Putamen (tissue), 1 donor: ENCODE data around the gene CDK1.

ENCODE experiments used
- DNase-seq: peaks from one replicate; pipeline ENCODE4 v3.0.0-alpha.2; 2016; ENCODE audit warnings: low spot score

CDK1 gene

GRCh38 chr10:60778971-60779796 lies 906 bp downstream of the CDK1 start:
- no peak for DNase-seq

GRCh38 chr10:60781661-60782060 lies 3.4 kb downstream of the CDK1 start:
- DNase-seq = no peak

- no peak for DNase-seq
These were observed 6.4 kb downstream of the CDK1 start for GRCh38 chr10:60784641-60785040.

GRCh38 chr10:60788544-60788943 lies 10.3 kb downstream of the CDK1 start:
- no peak for DNase-seq

- DNase-seq = no peak
These were observed 11.1 kb downstream of the CDK1 start for GRCh38 chr10:60789340-60789739.

- DNase-seq = no peak
These were observed 16.7 kb downstream of the CDK1 start for GRCh38 chr10:60794953-60795352.

- DNase-seq = no peak
These were observed 17.4 kb downstream of the CDK1 start for GRCh38 chr10:60795465-60796202.

- no peak for DNase-seq
These were observed 18.2 kb downstream of the CDK1 start for GRCh38 chr10:60796481-60796880.

GRCh38 chr10:60797200-60797599 lies 18.9 kb downstream of the CDK1 start:
- no peak for DNase-seq

- DNase-seq = no peak
These were observed 19.8 kb downstream of the CDK1 start for GRCh38 chr10:60798031-60798430.

GRCh38 chr10:60798870-60799269 lies 20.6 kb downstream of the CDK1 start:
- no peak for DNase-seq

- no peak for DNase-seq
These were observed 21.8 kb downstream of the CDK1 start for GRCh38 chr10:60799971-60800650.

- DNase-seq = no peak
These were observed 22.6 kb downstream of the CDK1 start for GRCh38 chr10:60800918-60801317.

- no peak for DNase-seq
These were observed 23.2 kb downstream of the CDK1 start for GRCh38 chr10:60801522-60801921.

- DNase-seq = no peak
These were observed 25.2 kb downstream of the CDK1 start for GRCh38 chr10:60803433-60803832.

GRCh38 chr10:60803865-60804264 lies 25.6 kb downstream of the CDK1 start:
- DNase-seq = no peak

- DNase-seq = no peak
These were observed 28.6 kb downstream of the CDK1 start for GRCh38 chr10:60806921-60807320.

GRCh38 chr10:60807499-60807898 lies 29.2 kb downstream of the CDK1 start:
- no peak for DNase-seq

GRCh38 chr10:60808036-60808435 lies 29.8 kb downstream of the CDK1 start:
- no peak for DNase-seq

- no peak for DNase-seq
These were observed 30.9 kb downstream of the CDK1 start for GRCh38 chr10:60809157-60809556.

GRCh38 chr10:60810437-60811182 lies 32.3 kb downstream of the CDK1 start:
- DNase-seq = peak; percentile 58
